Measurements from ENCODE around the gene RNF220. TPM values are rescaled to one million over a fixed set of nuclear protein-coding genes. Genes with fewer than 3 reads are reported as not detected.

The RNF220 gene
- polyA plus RNA-seq, 1 of the 3 experiments (the other 2 are of a cell fraction), result 83.7 TPM

GRCh38 chr1:44425341-44426082 is 20.5 kb downstream of the RNF220 start:
- POLR2A ChIA-PET, result no interaction called here
- H3K36me3 ChIP-seq (replicated peaks in 1 of 2; ENCODE audit: control insufficient read depth in 1 of 2, insufficient read depth in 2 of 2, low read length in 1 of 2), result no peaks in the 10 kb centered on the region
- CTCF ChIA-PET, result interaction anchor here (0.6 to 1.1 kb wide), 2 partner anchors 228 to 662 kb away, joined by 3 read pairs; no protein-coding TSS in a partner anchor
- H3K27ac ChIP-seq (ENCODE audit: low read depth in 2 of 2, low read length in 1 of 2), result no peak overlapping the region
- H3K4me1 ChIP-seq (ENCODE audit: control insufficient read depth in 1 of 2, insufficient read depth in 2 of 2, low read depth in 1 of 2, low read length in 1 of 2), result peaks cover 0 to 6% of the 10 kb centered on the region in 2 experiments; a peak in 1 of 4 replicates
- H3K4me2 ChIP-seq, result no peak overlapping the region
- no peak overlapping the region for H3K4me3 ChIP-seq (ENCODE audit: low read depth in 2 of 2, low read length in 1 of 2)
- TF ChIP-seq USF2 (IDR thresholded peaks at IDR 0.05; ENCODE audit: borderline replicate concordance, low read depth, low read length), result no peak
- TF ChIP-seq ZBTB33 (IDR thresholded peaks at IDR 0.05; ENCODE audit: borderline replicate concordance, low read depth), result no peak
- no peak for TF ChIP-seq SIN3A (IDR thresholded peaks at IDR 0.05; ENCODE audit: borderline replicate concordance, low read depth, low read length)
- no peak for TF ChIP-seq CTCF (IDR thresholded peaks at IDR 0.05)
- TF ChIP-seq SMC3 (IDR thresholded peaks at IDR 0.05; ENCODE audit: low read depth, low read length), result no peak
- no peak for TF ChIP-seq RCOR1 (IDR thresholded peaks at IDR 0.05; ENCODE audit: low read length)
- TF ChIP-seq CHD2 (IDR thresholded peaks at IDR 0.05; ENCODE audit: low read length, partially characterized antibody), result no peak
- no peak for TF ChIP-seq IRF3 (IDR thresholded peaks at IDR 0.05; ENCODE audit: low read depth, low read length)
- no peak for TF ChIP-seq FOXM1 (IDR thresholded peaks at IDR 0.05; ENCODE audit: low read depth)
- no peaks in the 10 kb centered on the region for H3K9me3 ChIP-seq
- H3K9ac ChIP-seq, result no peak overlapping the region
- no peak for DNase-seq
- no peak overlapping the region for H2AFZ ChIP-seq (ENCODE audit: low read depth)
- H3F3A ChIP-seq (replicated peaks; ENCODE audit: insufficient read depth), result peaks cover 9% of the 10 kb centered on the region
- peaks cover 72% of the 10 kb centered on the region for H3K27me3 ChIP-seq (ENCODE audit: insufficient read depth)
- no peaks in the 10 kb centered on the region for H4K20me1 ChIP-seq (ENCODE audit: insufficient read depth)
- H3K79me2 ChIP-seq (ENCODE audit: insufficient read depth), result no peaks in the 10 kb centered on the region
- H3K9me2 ChIP-seq, result no peaks in the 10 kb centered on the region
- 41% methylated on average over 8 of the region's 8 CpGs for WGBS (ENCODE audit: low lambda C conversion rate)

Measured in SK-N-SH (cell line).